Endothelial cell of umbilical vein (primary cell): ENCODE data around the gene TPH2.

Experiments used
- EZH2 ChIP-seq: IDR thresholded peaks from 2 replicates; pipeline ENCODE4 v1.6.1; 2012; ENCODE audit warnings: borderline replicate concordance, low read depth, mild to moderate bottlenecking, moderate library complexity, low read length, inconsistent platforms; ENCODE audit not compliant: severe bottlenecking
- FOS ChIP-seq: IDR thresholded peaks from 2 replicates; pipeline ENCODE4 v1.6.1; 2011; ENCODE audit warnings: mild to moderate bottlenecking, low read length, moderate library complexity, borderline replicate concordance; ENCODE audit not compliant: insufficient read depth
- GATA2 ChIP-seq: IDR thresholded peaks from 2 replicates; pipeline ENCODE4 v1.7.0; 2011; ENCODE audit warnings: low read depth, mild to moderate bottlenecking, moderate library complexity, mixed read lengths, low read length; ENCODE audit not compliant: insufficient read length, insufficient read depth
- JUN ChIP-seq: IDR thresholded peaks from 2 replicates; pipeline ENCODE4 v1.6.1; 2011; ENCODE audit warnings: borderline replicate concordance, low read depth; ENCODE audit not compliant: insufficient read length, insufficient read depth
- MYC ChIP-seq: IDR thresholded peaks from one replicate; pipeline ENCODE4 v1.6.1; 2011; ENCODE audit warnings: mild to moderate bottlenecking, low read depth, low read length
- POLR2A ChIP-seq: IDR thresholded peaks from 2 replicates; pipeline ENCODE4 v1.6.1; 2012; ENCODE audit warnings: low read depth, mild to moderate bottlenecking, control low read depth, low read length
- POLR2AphosphoS5 ChIP-seq: IDR thresholded peaks from 2 replicates; pipeline ENCODE4 v1.6.1; 2012; ENCODE audit warnings: low read depth, mild to moderate bottlenecking, control low read depth, low read length, moderate library complexity; ENCODE audit not compliant: insufficient read depth
- TF ChIP-seq, protein P1 (sequence below), 2 donors: IDR thresholded peaks; 1 replicate in 1 of 2; 2 replicates in 1 of 2; pipeline ENCODE4 v1.5.1; 2011; ENCODE audit warnings: low read length in 2 of 2, mild to moderate bottlenecking in 2 of 2, moderate library complexity in 2 of 2, control low read depth in 1 of 2, inconsistent platforms in 1 of 2, low read depth in 1 of 2; ENCODE audit not compliant: insufficient read depth in 1 of 2; ENCODE audit errors: extremely low read depth in 1 of 2
- TF ChIP-seq, protein P2 (sequence below): IDR thresholded peaks from 2 replicates; pipeline ENCODE4 v1.6.1; 2011; ENCODE audit not compliant: insufficient read depth, insufficient read length

DNA sequence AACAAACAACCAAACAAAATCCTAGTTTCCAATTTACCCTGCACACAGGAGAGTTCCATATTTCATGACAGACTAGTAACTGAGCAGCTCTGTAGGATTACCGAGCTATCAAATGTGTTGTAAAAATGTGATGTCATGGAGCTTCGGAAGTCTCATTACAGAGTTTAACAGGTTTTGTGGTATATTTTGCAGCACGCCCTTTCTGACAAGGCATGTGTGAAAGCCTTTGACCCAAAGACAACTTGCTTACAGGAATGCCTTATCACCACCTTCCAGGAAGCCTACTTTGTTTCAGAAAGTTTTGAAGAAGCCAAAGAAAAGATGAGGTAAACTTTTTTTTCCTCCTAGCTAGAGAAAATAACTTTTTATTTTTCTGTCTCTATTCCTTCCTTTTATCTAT lies 92.4 kb downstream of the TPH2 start:
- TF ChIP-seq, protein P1, sequence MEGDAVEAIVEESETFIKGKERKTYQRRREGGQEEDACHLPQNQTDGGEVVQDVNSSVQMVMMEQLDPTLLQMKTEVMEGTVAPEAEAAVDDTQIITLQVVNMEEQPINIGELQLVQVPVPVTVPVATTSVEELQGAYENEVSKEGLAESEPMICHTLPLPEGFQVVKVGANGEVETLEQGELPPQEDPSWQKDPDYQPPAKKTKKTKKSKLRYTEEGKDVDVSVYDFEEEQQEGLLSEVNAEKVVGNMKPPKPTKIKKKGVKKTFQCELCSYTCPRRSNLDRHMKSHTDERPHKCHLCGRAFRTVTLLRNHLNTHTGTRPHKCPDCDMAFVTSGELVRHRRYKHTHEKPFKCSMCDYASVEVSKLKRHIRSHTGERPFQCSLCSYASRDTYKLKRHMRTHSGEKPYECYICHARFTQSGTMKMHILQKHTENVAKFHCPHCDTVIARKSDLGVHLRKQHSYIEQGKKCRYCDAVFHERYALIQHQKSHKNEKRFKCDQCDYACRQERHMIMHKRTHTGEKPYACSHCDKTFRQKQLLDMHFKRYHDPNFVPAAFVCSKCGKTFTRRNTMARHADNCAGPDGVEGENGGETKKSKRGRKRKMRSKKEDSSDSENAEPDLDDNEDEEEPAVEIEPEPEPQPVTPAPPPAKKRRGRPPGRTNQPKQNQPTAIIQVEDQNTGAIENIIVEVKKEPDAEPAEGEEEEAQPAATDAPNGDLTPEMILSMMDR (IDR thresholded peaks at IDR 0.05; ENCODE audit: extremely low read depth in 1 of 2, insufficient read depth in 1 of 2, low read depth in 1 of 2, low read length in 2 of 2), result no peak
- no peak for TF ChIP-seq POLR2AphosphoS5
- no peak for TF ChIP-seq EZH2
- no peak for TF ChIP-seq POLR2A
- no peak for TF ChIP-seq MYC
- TF ChIP-seq, protein P2, sequence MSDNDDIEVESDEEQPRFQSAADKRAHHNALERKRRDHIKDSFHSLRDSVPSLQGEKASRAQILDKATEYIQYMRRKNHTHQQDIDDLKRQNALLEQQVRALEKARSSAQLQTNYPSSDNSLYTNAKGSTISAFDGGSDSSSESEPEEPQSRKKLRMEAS, result no peak
- no peak for TF ChIP-seq JUN
- no peak for TF ChIP-seq FOS
- TF ChIP-seq GATA2, result no peak
